Nephron progenitor cell (in vitro differentiated cells): ENCODE results near the gene TAS2R41.

Source experiments
- DNase-seq: peaks from one replicate; pipeline ENCODE4 v3.0.0; 2021
- H3K27ac Mint-ChIP-seq: 2 replicates; pipeline ENCODE4 v1.8.0; 2021; ENCODE audit warnings: mild to moderate bottlenecking, moderate library complexity, mixed read lengths
- H3K27me3 Mint-ChIP-seq: 2 replicates; pipeline ENCODE4 v1.8.0; 2021; ENCODE audit warnings: mild to moderate bottlenecking, low read depth, mixed read lengths; ENCODE audit not compliant: poor library complexity
- H3K36me3 Mint-ChIP-seq: 2 replicates; pipeline ENCODE4 v1.8.0; 2021; ENCODE audit warnings: low read depth, mixed read lengths
- H3K4me1 Mint-ChIP-seq: 2 replicates; pipeline ENCODE4 v1.8.0; 2021; ENCODE audit warnings: mixed read lengths
- H3K4me3 Mint-ChIP-seq: 2 replicates; pipeline ENCODE4 v1.8.0; 2021; ENCODE audit warnings: mild to moderate bottlenecking, moderate library complexity, mixed read lengths
- H3K9me3 Mint-ChIP-seq: 2 replicates; pipeline ENCODE4 v1.8.0; 2021; ENCODE audit warnings: mild to moderate bottlenecking, moderate library complexity, mixed read lengths
- TF ChIP-seq, protein P1 (sequence below): fragments of 200-600 bp; sonication (generic); IDR thresholded peaks from 2 replicates; pipeline ENCODE4 v1.5.0; 2021; ENCODE audit warnings: antibody characterized with exemption

Gene TAS2R41, protein sequence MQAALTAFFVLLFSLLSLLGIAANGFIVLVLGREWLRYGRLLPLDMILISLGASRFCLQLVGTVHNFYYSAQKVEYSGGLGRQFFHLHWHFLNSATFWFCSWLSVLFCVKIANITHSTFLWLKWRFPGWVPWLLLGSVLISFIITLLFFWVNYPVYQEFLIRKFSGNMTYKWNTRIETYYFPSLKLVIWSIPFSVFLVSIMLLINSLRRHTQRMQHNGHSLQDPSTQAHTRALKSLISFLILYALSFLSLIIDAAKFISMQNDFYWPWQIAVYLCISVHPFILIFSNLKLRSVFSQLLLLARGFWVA

DNA sequence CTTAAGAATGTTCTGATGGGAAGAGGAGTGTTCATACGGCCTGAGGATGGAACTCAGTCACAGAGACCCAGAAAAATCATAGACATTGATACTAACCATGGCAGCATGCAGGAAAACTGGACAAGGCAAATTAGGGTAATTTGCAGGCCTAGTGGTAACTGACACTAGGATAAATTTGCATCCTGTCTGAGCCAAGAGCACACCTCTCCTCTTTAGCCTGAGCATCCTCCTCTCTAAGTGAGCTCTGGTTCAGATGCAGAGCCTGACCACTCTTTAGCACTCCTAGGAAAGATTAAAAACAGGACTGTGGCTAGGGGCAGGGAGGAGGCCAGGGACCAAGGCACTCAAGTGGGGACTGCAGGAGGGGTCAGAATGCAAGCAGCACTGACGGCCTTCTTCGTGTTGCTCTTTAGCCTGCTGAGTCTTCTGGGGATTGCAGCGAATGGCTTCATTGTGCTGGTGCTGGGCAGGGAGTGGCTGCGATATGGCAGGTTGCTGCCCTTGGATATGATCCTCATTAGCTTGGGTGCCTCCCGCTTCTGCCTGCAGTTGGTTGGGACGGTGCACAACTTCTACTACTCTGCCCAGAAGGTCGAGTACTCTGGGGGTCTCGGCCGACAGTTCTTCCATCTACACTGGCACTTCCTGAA lies at the start of gene TAS2R41:
TSS of gene TAS2R41 (plus strand) at position 373 of the 650 bp plus-strand sequence. CDS start at position 373, 0 bp downstream.
- no peak for DNase-seq
- H3K9me3 Mint-ChIP-seq = peaks cover 18% of the 10 kb centered on the region
- H3K4me3 Mint-ChIP-seq = no peak within 1 kb of the TSS
- H3K4me1 Mint-ChIP-seq = no peaks in the 10 kb centered on the region
- peaks cover 2% of the 10 kb centered on the region for H3K27me3 Mint-ChIP-seq
- TF ChIP-seq, protein P1, sequence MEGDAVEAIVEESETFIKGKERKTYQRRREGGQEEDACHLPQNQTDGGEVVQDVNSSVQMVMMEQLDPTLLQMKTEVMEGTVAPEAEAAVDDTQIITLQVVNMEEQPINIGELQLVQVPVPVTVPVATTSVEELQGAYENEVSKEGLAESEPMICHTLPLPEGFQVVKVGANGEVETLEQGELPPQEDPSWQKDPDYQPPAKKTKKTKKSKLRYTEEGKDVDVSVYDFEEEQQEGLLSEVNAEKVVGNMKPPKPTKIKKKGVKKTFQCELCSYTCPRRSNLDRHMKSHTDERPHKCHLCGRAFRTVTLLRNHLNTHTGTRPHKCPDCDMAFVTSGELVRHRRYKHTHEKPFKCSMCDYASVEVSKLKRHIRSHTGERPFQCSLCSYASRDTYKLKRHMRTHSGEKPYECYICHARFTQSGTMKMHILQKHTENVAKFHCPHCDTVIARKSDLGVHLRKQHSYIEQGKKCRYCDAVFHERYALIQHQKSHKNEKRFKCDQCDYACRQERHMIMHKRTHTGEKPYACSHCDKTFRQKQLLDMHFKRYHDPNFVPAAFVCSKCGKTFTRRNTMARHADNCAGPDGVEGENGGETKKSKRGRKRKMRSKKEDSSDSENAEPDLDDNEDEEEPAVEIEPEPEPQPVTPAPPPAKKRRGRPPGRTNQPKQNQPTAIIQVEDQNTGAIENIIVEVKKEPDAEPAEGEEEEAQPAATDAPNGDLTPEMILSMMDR = no peak
- no peak within 1 kb of the TSS for H3K27ac Mint-ChIP-seq
- no peaks in the 10 kb centered on the region for H3K36me3 Mint-ChIP-seq

DNA sequence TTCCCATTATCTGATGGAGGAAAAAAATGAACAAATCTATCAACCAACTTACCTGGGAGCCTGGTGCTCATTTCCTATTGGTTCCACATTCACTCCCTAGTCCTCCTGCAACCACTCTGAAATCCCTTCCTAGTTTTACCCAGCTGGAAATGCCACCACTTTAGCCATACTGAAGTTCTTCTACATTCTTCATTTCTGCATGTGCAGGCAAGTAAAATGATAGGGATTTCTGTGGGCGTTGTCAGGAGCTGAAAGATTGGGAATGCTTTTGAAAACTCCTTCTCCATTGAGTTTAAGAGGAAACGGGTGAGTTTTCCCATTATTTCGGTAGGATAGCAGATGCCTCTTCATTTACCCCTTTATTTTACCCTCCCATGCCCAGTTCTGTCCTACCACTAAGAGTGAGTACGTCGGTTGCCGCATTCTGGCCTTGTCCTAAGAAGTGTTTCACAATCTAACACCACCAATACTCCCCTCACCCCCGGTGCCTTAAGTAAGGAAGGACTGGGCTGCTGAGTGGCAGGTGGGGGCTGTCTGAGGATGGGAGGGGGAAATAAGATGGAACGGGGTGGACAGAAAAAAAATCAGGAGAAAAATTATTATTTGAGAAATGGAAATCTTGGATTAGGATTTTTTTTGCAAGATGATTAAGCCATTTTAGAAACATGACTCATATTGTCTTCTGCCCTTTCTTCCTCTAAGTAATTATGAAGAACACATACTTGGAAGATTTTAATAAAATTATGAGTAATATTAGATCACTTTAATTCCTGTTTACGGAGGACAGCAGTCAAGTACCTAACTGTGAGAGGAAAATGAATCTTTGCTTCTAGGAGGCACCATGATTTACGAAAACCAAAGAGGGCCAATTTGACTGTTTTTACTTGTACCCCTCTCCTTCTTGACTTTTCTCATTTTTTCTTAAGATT lies 47.6 kb upstream of the TAS2R41 start:
- no peak for DNase-seq
- TF ChIP-seq, protein P1 = no peak
- Mint-ChIP-seq H3K9me3 (peaks cover 8% of the 10 kb centered on the region), H3K27ac (no peak overlapping the region), H3K27me3 (peaks cover 7% of the 10 kb centered on the region), H3K4me1 (no peaks in the 10 kb centered on the region), H3K4me3 (no peak overlapping the region), H3K36me3 (no peaks in the 10 kb centered on the region)

DNA sequence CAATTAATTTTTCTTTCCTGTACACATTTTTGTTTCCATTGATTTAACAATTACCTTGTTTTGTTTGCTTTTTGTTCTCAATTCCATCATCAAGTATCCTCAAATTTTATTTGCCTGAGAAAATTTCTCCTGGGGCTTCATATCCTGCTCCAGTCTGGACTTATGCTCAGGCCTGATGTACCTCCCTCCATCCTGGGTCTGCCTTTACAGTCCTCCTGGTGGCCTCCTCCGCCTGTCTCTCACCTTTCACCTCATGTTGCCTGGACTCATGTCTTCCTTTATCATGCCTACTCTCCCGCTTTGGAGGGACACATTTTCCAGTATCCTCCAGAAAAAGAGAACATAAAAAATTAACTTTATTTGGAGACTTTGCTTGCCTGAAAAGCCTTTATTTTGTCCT lies 46.6 kb upstream of the TAS2R41 start:
- TF ChIP-seq, protein P1 = no peak
- Mint-ChIP-seq H3K27ac (no peak overlapping the region), H3K9me3 (peaks cover 6% of the 10 kb centered on the region), H3K4me1 (no peaks in the 10 kb centered on the region), H3K36me3 (no peaks in the 10 kb centered on the region), H3K4me3 (no peak overlapping the region), H3K27me3 (peaks cover 9% of the 10 kb centered on the region)
- no peak for DNase-seq

DNA sequence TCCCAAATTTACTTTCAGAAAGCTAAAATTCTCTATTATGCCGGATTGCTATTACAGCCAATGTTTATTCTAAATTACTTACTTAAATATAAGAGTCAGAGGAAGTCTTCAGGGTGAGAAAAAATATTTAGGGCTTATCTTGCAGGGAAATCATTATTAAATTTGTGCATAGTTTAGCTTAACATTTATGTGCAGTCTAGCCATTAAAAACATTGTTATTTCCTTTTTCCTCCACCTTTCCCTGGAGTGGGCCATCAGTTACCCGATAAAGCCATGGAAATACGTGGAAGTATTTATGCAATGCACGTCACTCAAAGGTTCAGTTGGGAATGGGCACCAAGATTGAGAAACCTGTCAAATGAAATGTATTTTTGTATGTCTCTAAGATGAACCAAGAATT lies 43.9 kb upstream of the TAS2R41 start:
- Mint-ChIP-seq H3K27ac (no peak overlapping the region), H3K36me3 (no peaks in the 10 kb centered on the region)

DNA sequence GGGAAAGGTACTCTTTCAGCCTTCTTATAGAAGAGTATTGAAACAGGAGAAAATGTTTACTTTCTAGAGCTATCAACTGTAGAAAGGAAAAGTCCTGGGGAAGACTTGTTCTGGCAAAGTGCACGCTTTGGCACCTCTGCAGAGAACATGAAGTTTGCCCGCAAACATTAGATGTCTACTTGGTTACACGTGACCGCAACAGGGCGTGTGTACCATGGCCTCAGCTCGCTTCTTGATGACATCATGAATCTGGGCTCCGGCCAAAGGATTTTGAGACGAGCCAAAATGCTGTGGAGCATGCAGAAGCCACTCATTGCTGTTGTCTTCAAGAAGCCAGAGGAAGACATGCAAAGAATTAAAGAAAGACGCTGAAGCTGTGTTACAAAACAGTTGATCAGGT lies 43.0 kb upstream of the TAS2R41 start:
- H3K27me3 Mint-ChIP-seq = peaks cover 7% of the 10 kb centered on the region
- H3K4me3 Mint-ChIP-seq = no peak overlapping the region
- no peak for DNase-seq
- H3K27ac Mint-ChIP-seq = no peak overlapping the region
- no peaks in the 10 kb centered on the region for H3K4me1 Mint-ChIP-seq
- TF ChIP-seq, protein P1 = no peak
- H3K36me3 Mint-ChIP-seq = no peaks in the 10 kb centered on the region
- H3K9me3 Mint-ChIP-seq = no peaks in the 10 kb centered on the region

More for the DNA sequence above, 43.9 kb upstream of the TAS2R41 start:
- no peak for DNase-seq
- no peaks in the 10 kb centered on the region for H3K9me3 Mint-ChIP-seq
- H3K27me3 Mint-ChIP-seq = peaks cover 7% of the 10 kb centered on the region
- H3K4me3 Mint-ChIP-seq = no peak overlapping the region
- no peaks in the 10 kb centered on the region for H3K4me1 Mint-ChIP-seq
- TF ChIP-seq, protein P1 = no peak
